WTC11 (cell line): ENCODE results near the gene GTF2H3. TPM values are rescaled to one million over a fixed set of nuclear protein-coding genes. Genes with fewer than 3 reads are reported as not detected.

ENCODE experiments used
- ATAC-seq: fragments of 200-7000 bp; cut with Tn5 transposase; 2 replicates; pipeline ENCODE4 v1.10.0; 2021; ENCODE audit warnings: mild to moderate bottlenecking, moderate library complexity
- CTCF ChIA-PET: fragments of 300-600 bp; sonication (Branson Sonifier 250); formaldehyde crosslinking; loops from one replicate; lab custom pipeline; 2021; ENCODE audit warnings: antibody characterized with exemption; lab: Charles Lee
- POLR2A ChIA-PET: fragments of 350-600 bp; sonication (Branson Sonifier 250); formaldehyde crosslinking; loops from one replicate; lab custom pipeline; 2021; ENCODE audit warnings: antibody characterized with exemption; lab: Charles Lee
- DNase-seq: peaks from one replicate; pipeline ENCODE4 v3.0.0; 2021; ENCODE audit warnings: low spot score
- H3K27ac Mint-ChIP-seq: 2 replicates; pipeline ENCODE4 v1.8.0; 2021; ENCODE audit warnings: mixed read lengths
- H3K27me3 Mint-ChIP-seq: 2 replicates; pipeline ENCODE4 v1.8.0; 2021; ENCODE audit warnings: low read depth, mild to moderate bottlenecking, moderate library complexity, mixed read lengths
- H3K36me3 Mint-ChIP-seq: 2 replicates; pipeline ENCODE4 v1.8.0; 2021; ENCODE audit warnings: mixed read lengths
- H3K4me1 Mint-ChIP-seq: 2 replicates; pipeline ENCODE4 v1.8.0; 2022; ENCODE audit warnings: mixed read lengths
- H3K4me3 Mint-ChIP-seq: 2 replicates; pipeline ENCODE4 v1.8.0; 2021; ENCODE audit warnings: mild to moderate bottlenecking, moderate library complexity, mixed read lengths
- H3K9me3 Mint-ChIP-seq: 2 replicates; pipeline ENCODE4 v1.8.0; 2021; ENCODE audit warnings: mixed read lengths
- ATF2 ChIP-seq: sonication (generic); formaldehyde crosslinking; IDR thresholded peaks from 2 replicates; pipeline ENCODE4 v1.8.1; 2022; ENCODE audit warnings: low read depth, missing genetic modification reagents, borderline replicate concordance
- ATF3 ChIP-seq: sonication (generic); formaldehyde crosslinking; conservative IDR thresholded peaks from 2 replicates; pipeline ENCODE4 v1.8.1; 2022; ENCODE audit warnings: mild to moderate bottlenecking, missing genetic modification reagents
- CTCF ChIP-seq: fragments of 200-600 bp; IDR thresholded peaks from 2 replicates; pipeline ENCODE4 v1.8.0; 2022; ENCODE audit warnings: antibody characterized with exemption
- ETV6 ChIP-seq: sonication (generic); formaldehyde crosslinking; IDR thresholded peaks from 2 replicates; pipeline ENCODE4 v1.8.1; 2022; ENCODE audit warnings: mild to moderate bottlenecking, missing genetic modification reagents
- HMGA2 ChIP-seq: fragments of 250-450 bp; sonication (Bioruptor Pico); IDR thresholded peaks from 2 replicates; pipeline ENCODE4 v1.4.0; 2021; ENCODE audit warnings: mild to moderate bottlenecking, moderate library complexity
- HMGXB4 ChIP-seq: sonication (generic); formaldehyde crosslinking; IDR thresholded peaks from 2 replicates; pipeline ENCODE4 v1.8.1; 2023; ENCODE audit warnings: mild to moderate bottlenecking, moderate library complexity, missing genetic modification reagents
- KAT7 ChIP-seq: sonication (generic); formaldehyde crosslinking; IDR thresholded peaks from 2 replicates; pipeline ENCODE4 v1.8.1; 2023; ENCODE audit warnings: missing genetic modification reagents, mild to moderate bottlenecking, borderline replicate concordance
- NFYB ChIP-seq: sonication (generic); formaldehyde crosslinking; conservative IDR thresholded peaks from 2 replicates; pipeline ENCODE4 v1.8.0; 2022; ENCODE audit warnings: low read depth, missing genetic modification reagents
- OVOL2 ChIP-seq: fragments of 250-450 bp; sonication (Bioruptor Pico); IDR thresholded peaks from 2 replicates; pipeline ENCODE4 v1.9.0; 2021; ENCODE audit warnings: mild to moderate bottlenecking, borderline replicate concordance
- SP1 ChIP-seq: sonication (generic); formaldehyde crosslinking; conservative IDR thresholded peaks from 2 replicates; pipeline ENCODE4 v1.8.1; 2022; ENCODE audit warnings: missing genetic modification reagents
- ZNF263 ChIP-seq: sonication (generic); formaldehyde crosslinking; IDR thresholded peaks from 2 replicates; pipeline ENCODE4 v1.8.1; 2022; ENCODE audit warnings: low read depth, mild to moderate bottlenecking, moderate library complexity, missing genetic modification reagents
- ZNF281 ChIP-seq: sonication (generic); formaldehyde crosslinking; IDR thresholded peaks from 2 replicates; pipeline ENCODE4 v1.8.0; 2023; ENCODE audit warnings: mild to moderate bottlenecking, missing genetic modification reagents
- ZNF396 ChIP-seq: fragments of 250-450 bp; sonication (Bioruptor Pico); IDR thresholded peaks from 2 replicates; pipeline ENCODE4 v1.8.0; 2021; ENCODE audit warnings: mild to moderate bottlenecking, moderate library complexity, borderline replicate concordance
- ZNF512 ChIP-seq: sonication (generic); formaldehyde crosslinking; IDR thresholded peaks from 2 replicates; pipeline ENCODE4 v1.8.1; 2022; ENCODE audit warnings: missing genetic modification reagents, borderline replicate concordance
- total RNA-seq: library from RNA; stranded (reverse); gene quantifications from 3 replicates; pipeline ENCODE4 v1.2.3, GENCODE V29; 2021

GTF2H3 gene
- total RNA-seq, 1 experiment from 2014 or later: 31.6 TPM

GRCh38 chr12:123659996-123660727 is 26.5 kb downstream of the GTF2H3 start:
- Mint-ChIP-seq H3K27ac (no peak overlapping the region), H3K27me3 (no peaks in the 10 kb centered on the region), H3K36me3 (peaks cover 27% of the 10 kb centered on the region), H3K4me1 (no peaks in the 10 kb centered on the region), H3K9me3 (no peaks in the 10 kb centered on the region), H3K4me3 (no peak overlapping the region)
- TF ChIP-seq ZNF512 (CRISPR knock-in tag) (no peak), OVOL2 (CRISPR knock-in tag) (no peak), ATF2 (CRISPR knock-in tag) (no peak), CTCF (no peak)
- ChIA-PET CTCF (no interaction called here), POLR2A (no interaction called here)
- DNase-seq (no peak), ATAC-seq (no peak)

- Mint-ChIP-seq H3K27ac (no peak overlapping the region), H3K4me1 (peaks cover 4% of the 10 kb centered on the region; the same call in 1 of the 2 replicates), H3K9me3 (no peaks in the 10 kb centered on the region), H3K36me3 (peaks cover 6% of the 10 kb centered on the region), H3K4me3 (no peak overlapping the region), H3K27me3 (no peaks in the 10 kb centered on the region; the same call in 1 of the 2 replicates)
- POLR2A ChIA-PET: no interaction called here
- CTCF ChIA-PET: no interaction called here
- ATAC-seq (no peak), DNase-seq (no peak)
- TF ChIP-seq KAT7 (CRISPR knock-in tag) (no peak), ZNF281 (no peak), HMGA2 (CRISPR knock-in tag) (no peak), SP1 (CRISPR knock-in tag) (no peak), ZNF396 (CRISPR knock-in tag) (no peak), ATF3 (no peak), HMGXB4 (CRISPR knock-in tag) (no peak), NFYB (no peak), ETV6 (CRISPR knock-in tag) (no peak), ZNF263 (no peak)
Measured at GRCh38 chr12:123667771-123668170, 34.1 kb downstream of the GTF2H3 start.
